Posterior cingulate gyrus (tissue), 11 donors: ENCODE measurements around the gene IRGC.
"Not testable (repeated sequence)": the region's sequence is repeated elsewhere in the genome, so short reads cannot be mapped to it uniquely, and the experiment has no call there.

Experiments used
- DNase-seq, 10 donors: peaks; one replicate each; pipeline versions ENCODE4 v3.0.0 to v3.0.0-alpha.2; 2020 to 2021; ENCODE audit warnings: mixed read lengths in 3 of 10
- intact Hi-C: fragments of 100-400 bp; cut with DNase I; formaldehyde crosslinking; loops from one replicate; pipeline ENCODE4 v1.15.1; 2023

IRGC gene, protein sequence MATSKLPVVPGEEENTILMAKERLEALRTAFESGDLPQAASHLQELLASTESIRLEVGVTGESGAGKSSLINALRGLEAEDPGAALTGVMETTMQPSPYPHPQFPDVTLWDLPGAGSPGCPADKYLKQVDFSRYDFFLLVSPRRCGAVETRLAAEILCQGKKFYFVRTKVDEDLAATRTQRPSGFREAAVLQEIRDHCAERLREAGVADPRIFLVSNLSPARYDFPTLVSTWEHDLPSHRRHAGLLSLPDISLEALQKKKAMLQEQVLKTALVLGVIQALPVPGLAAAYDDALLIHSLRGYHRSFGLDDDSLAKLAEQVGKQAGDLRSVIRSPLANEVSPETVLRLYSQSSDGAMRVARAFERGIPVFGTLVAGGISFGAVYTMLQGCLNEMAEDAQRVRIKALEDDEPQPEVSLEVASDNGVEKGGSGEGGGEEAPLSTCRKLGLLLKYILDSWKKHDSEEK

GRCh38 chr19:43715776-43716175 is at the start of gene IRGC:
Gene IRGC, plus strand, starts transcription at chr19:43716076. Its CDS starts 2,483 bp downstream, at chr19:43718559.
- no peak for DNase-seq
- intact Hi-C loops, result no loop called here

DNA sequence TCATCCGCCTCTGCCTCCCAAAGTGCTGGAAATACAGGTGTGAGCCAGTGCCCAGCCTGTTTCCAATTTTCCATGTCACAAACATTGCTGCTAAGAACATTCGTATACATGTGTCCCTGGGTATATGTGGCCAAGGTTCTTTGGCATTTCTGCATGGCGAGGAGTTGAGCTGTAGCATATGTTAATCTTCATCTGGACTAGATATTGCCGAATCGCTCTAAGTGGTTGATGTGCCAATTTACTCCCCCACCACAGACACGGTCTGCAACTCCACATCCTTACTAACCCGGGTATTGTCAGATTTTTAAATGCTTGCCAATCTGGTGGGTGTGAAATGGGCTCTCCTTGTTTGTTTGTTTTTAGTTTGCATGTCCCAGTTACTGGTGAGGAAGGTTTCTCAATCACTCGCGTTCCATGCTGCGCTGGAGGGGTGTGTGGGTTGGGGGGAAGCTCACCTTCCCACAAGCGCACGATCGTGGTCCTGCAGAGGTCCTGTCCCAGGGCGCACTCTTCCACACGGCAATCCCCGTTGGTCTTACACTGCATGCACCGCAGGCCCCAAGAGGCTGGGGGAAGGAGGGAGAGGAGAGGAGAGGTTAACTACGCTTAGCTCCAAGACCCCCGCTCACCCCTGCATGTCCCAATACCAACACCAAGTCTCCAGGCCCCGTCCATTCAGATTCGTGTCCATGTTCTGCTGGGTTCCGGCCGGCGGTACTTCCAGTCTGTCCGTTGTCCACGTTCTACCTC is 48.6 kb upstream of the IRGC start:
- intact Hi-C loops, result loop anchor here (10.0 kb wide), 1 partner anchor 88 kb away; the partner anchor contains the start of gene SMG9
- DNase-seq, result peak in 1 of 10 donors; percentile 62

DNA sequence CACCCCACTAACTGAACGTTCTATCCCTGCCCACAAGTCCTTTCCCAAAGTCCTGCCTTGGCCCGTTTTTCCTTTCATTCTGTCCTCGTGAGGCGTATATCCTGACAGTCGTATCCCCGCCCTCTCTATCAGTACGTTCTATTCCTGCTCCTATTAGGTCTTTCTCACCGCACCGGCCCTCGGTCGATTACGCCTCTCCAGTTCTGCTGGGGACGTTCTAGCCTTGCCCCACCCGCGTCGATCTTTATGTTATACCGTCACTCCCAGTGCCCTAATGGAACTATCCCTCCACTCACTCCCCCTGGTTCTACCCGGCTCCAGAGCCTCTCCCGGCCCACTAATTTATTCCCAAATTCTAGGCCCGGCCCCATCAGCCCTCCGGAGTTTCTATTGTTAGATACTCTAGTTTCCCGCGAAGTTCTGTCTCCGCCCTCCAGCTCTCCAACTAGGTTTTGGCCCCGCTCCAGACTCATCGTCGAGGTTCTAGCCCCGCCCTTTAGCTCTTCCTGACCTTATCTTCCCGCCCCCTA is 47.9 kb upstream of the IRGC start:
- DNase-seq, result peak in 5 of 10 donors; percentile 77 to 97 (median 94)
- intact Hi-C loops, result loop anchor here (10.0 kb wide), 1 partner anchor 87 kb away; the partner anchor contains the start of gene SMG9

DNA sequence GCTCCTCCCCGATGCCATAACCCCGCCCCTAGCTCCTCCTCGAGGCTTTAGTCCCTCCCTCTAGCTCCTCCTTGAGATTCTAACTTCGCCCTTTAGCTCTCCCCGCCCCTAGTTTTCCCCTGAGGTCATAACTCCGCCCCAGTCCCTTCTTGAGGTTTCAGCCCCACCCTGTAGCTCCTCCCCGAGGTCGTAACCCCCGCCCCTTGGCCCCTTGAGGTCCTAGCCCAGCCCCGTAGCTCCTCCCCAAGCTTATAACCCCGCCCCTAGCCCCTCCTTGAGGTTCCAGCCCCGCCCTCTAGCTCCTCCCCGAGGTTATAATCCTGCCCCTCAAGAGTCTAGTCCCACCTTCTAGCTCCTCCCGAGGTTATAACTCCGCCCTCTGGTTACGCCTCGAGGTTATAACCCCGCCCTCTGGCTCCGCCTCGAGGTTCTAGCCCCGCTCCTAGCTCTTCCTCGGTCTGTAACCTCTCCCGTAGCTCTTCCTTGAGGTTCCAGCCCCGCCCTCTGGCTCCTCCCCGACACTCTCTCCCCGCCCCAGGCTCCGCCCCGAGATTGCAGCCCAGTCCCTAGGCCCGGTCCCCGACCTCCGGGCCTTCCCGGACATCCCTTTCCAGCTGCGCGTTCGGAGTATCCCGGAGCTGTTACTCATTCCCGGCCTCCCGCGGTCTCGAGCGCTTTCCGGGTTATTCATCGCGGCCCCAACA is 47.3 kb upstream of the IRGC start:
- peak; percentile 92 to 100 (median 96) for DNase-seq
- intact Hi-C loops, result loop anchor here (10.0 kb wide), 1 partner anchor 86 kb away; the partner anchor contains the start of gene SMG9

DNA sequence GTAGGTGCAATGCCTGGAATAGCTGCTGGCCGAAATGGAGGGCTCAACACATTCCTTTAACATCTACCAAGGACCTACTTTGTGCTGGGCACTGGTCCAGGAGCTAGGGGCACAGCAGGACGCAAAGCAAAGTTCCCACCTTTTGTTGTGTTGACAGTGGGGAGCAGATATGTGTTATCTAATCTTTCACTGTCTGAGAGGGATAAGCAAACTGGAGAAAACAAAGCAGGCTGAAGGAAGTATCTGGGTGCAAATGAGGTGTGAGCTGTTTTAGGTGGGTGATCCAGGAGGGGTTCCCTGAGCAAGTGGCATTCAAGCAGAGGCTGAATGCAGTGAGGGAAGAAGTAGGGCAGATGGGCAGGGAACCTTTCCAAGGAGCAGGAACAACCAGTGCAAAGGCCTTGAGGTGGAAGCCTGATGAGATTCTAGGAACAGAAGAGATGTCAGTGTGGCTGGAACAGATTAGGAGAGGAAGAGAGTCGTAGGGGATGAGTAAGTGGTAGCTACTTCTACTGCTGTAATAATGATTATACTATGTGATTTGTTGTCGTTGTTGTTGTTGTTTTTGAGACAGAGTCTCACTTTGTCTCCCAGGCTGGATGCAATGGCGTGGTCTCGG is 43.7 kb upstream of the IRGC start:
- no peak for DNase-seq
- intact Hi-C loops, result no loop called here

DNA sequence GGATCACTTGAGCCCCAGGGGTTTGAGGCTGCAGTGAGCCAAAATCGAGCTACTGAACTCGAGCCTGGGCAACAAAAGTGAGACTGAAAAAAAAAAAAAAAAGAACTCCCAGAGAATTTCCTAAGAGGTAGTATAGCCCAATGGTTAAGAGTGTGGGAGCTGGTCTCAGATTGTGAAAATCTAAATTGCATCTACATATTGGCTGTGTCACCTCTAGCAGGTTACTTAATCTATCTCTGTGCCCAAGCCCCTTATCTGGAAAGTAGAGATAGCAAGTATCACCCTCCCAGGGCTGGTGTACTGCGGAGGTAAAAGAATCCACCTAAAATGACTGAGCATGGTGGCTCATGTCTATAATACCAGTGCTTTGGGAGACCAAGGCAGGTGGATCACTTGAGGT is 42.2 kb upstream of the IRGC start:
- no peak for DNase-seq
- intact Hi-C loops, result no loop called here

- intact Hi-C loops, result no loop called here
- DNase-seq, result peak in 2 of 10 donors; percentile 20 to 31
These were observed 41.7 kb upstream of the IRGC start for GRCh38 chr19:43674183-43674582.

- DNase-seq, result peak in 1 of 10 donors; percentile 6
- intact Hi-C loops, result no loop called here
These were observed 41.3 kb upstream of the IRGC start for GRCh38 chr19:43674596-43674995.

DNA sequence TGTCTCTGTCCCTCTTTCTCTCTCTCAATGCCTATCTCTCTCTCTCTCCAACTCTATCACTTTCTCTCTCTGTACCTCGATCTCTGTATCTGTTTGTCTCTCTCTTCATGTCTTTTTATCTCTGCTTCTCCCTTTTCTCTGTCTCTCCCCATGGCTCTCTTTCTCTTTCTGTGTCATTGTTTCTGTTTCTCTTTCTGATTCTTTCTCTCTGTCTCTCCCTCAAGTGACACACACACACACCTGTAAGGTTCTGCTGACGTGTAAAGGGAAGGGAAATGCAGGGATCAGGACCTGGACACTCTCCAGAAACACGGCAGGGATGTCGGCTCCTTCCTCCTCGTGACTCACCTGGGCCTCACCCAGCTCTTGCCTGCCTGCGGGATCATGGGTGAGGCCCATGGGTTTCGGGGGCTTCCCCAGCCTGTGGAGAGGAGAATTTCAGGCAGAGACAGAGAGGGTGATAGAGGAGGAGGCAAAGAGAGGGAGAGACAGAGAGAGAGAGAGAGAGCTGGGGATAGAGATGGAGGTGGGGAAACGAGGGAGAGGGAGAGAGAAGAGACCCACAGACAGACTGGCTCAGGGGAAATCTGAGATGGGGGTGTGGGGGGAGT is 40.5 kb upstream of the IRGC start:
- peak in 1 of 10 donors; percentile 36 for DNase-seq
- intact Hi-C loops, result no loop called here

DNA sequence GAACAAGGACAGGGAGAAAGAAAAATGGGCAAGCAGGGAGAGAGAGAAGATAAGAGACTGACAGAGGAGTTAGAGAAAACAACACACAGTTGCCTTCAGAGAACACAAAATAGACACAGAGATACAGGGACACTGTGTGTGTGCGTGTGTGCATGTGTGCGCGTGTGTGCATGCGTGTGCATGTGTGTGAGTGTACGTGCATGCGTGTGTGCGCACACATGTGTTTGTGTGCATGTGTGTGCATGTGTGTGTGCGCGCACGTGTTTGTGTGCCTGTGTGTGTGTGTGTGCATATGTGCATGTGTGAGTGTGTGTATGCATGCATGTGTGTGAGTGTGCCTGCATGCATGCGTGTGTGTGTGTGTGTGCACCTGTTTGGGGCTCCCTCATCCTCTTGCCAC is 40.0 kb upstream of the IRGC start:
- intact Hi-C loops, result no loop called here
- DNase-seq, result no peak

- intact Hi-C loops, result no loop called here
These were observed 37.2 kb upstream of the IRGC start for GRCh38 chr19:43678512-43679261.

GRCh38 chr19:43681821-43682220 is 34.1 kb upstream of the IRGC start:
- intact Hi-C loops, result no loop called here
- no peak for DNase-seq

More at GRCh38 chr19:43678512-43679261, 37.2 kb upstream of the IRGC start:
- peak in 1 of 10 donors; percentile 18 for DNase-seq

- intact Hi-C loops, result not testable (repeated sequence)
- peak in 1 of 10 donors; percentile 6 for DNase-seq
These were observed 33.6 kb upstream of the IRGC start for GRCh38 chr19:43682269-43682668.

DNA sequence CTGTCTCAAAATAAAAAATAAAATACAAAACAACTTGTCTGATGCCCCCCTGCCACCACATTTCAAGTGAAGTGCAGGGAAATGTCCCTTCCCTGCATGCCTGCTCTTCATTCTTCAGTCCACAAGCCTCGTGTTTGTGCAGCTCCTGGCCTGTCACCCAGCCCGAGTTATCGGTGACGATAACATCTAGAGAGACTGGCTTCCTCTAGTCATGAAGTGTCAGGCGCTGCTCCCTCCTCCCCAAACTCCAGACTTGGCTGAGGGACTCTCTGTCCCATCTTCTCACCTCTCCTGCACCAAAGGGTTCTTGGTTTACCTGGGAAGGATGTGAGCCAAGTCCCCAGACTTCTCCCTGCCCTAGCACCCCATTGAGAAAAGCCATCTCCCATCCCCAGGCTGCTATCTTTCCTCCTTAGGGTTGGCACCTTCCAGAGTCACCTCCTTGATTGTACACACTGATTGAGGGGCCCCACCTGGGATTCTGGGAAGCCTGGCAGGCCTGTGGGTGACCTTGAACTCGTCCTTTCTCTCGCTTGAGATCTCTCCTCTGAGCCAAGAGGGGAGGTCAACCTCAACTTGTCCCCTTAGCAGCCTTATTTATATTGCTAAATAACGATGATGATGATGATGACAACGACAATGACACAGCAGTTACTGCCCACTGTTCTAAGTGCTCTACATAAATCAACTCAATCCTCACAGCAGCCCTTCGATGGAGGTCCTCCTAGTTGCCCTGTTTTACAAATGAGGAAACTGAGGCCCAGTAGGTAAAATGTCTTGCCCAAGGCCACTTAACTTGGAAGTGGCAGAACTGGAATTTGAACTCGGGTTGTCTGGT is 32.8 kb upstream of the IRGC start:
- peak in 1 of 10 donors; percentile 43 for DNase-seq
- intact Hi-C loops, result no loop called here

GRCh38 chr19:43683905-43684304 is 32.0 kb upstream of the IRGC start:
- intact Hi-C loops, result no loop called here
- DNase-seq, result peak in 1 of 10 donors; percentile 17

DNA sequence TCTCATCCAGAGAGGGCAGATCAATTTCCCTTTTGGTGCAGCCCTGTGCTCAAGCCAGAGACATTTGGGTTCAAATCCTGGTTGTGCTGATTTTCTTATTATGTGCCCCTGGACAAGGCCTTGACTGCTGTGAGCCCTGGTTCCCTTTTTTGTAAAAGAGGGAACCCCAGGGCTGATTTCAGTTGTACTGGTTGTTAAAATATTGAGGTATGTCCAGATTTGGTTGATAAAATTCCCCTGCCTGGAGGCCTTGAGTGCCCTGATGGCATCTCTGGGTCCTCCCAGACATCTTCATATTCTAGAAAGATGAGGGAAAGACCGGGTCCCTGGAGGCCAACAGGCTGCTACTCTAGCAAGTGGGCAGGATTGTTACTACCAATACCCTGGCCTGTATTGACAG is 31.6 kb upstream of the IRGC start:
- intact Hi-C loops, result no loop called here
- DNase-seq, result peak in 1 of 10 donors; percentile 2

DNA sequence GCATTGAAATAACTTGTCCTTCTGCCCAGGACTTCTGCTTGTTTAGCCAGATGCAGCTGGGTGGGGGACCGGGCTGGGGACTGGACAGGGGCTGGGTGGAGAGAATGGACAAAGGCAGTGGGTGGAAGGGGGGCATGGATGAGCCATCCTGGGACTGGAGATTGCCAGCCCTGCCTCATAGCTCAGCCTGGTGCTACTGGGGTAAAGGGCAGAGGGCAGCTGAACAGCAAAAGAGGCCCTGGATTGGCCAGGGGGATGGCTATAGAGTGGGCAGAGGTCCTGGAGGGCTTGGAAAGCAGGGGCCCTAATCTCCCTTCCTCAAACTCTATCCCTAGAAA is 28.2 kb upstream of the IRGC start:
- DNase-seq, result peak in 6 of 10 donors; percentile 13 to 96 (median 45)
- intact Hi-C loops, result no loop called here
